CD4-positive, alpha-beta memory T cell (primary cell): ENCODE measurements around the gene PFDN1. TPM values are rescaled to one million over a fixed set of nuclear protein-coding genes. Genes with fewer than 3 reads are reported as not detected.

ENCODE experiments used
- CTCF ChIA-PET: fragments of 350-600 bp; sonication (Branson Sonifier 250); formaldehyde crosslinking; loops from one replicate; lab custom pipeline; 2021; ENCODE audit warnings: inconsistent platforms; ENCODE audit not compliant: partially characterized antibody; lab: Charles Lee
- POLR2A ChIA-PET: fragments of 350-600 bp; sonication (Branson Sonifier 250); formaldehyde crosslinking; loops from one replicate; lab custom pipeline; 2021; ENCODE audit not compliant: partially characterized antibody; lab: Charles Lee
- DNase-seq, 5 donors: peaks; one replicate each; pipeline versions ENCODE4 v3.0.0 to v3.0.0-alpha.2; 2020 to 2022; ENCODE audit warnings: mixed read lengths in 1 of 5
- H3K27ac ChIP-seq: one replicate; pipeline ENCODE4 v1.7.0; 2013; ENCODE audit warnings: low read depth, low read length
- H3K27me3 ChIP-seq: 2 replicates; pipeline ENCODE4 v1.7.0; 2013; ENCODE audit warnings: mild to moderate bottlenecking, low read length, moderate library complexity; ENCODE audit not compliant: insufficient read depth
- H3K36me3 ChIP-seq: 2 replicates; pipeline ENCODE4 v1.7.0; 2013; ENCODE audit warnings: mild to moderate bottlenecking, low read length, moderate library complexity; ENCODE audit not compliant: insufficient read depth
- H3K4me1 ChIP-seq: 2 replicates; pipeline ENCODE4 v1.7.0; 2013; ENCODE audit warnings: mild to moderate bottlenecking, low read length, moderate library complexity; ENCODE audit not compliant: insufficient read depth
- H3K4me3 ChIP-seq, 2 donors: one replicate each; pipeline ENCODE4 v1.7.0; 2013; ENCODE audit warnings: low read length in 2 of 2, mild to moderate bottlenecking in 1 of 2
- H3K9me3 ChIP-seq, 2 donors: one replicate each; pipeline ENCODE4 v1.7.0; 2013; ENCODE audit warnings: low read length in 2 of 2, control low read depth in 1 of 2; ENCODE audit not compliant: control insufficient read depth in 1 of 2
- H3K27ac Mint-ChIP-seq, 7 donors: one replicate each; pipeline ENCODE4 v1.8.0; 2020 to 2021; ENCODE audit warnings: mixed read lengths in 7 of 7, mild to moderate bottlenecking in 6 of 7, inconsistent platforms in 3 of 7, moderate library complexity in 3 of 7
- H3K27me3 Mint-ChIP-seq, 2 donors: one replicate each; pipeline ENCODE4 v1.8.0; 2020 to 2021; ENCODE audit warnings: mixed read lengths in 2 of 2
- H3K36me3 Mint-ChIP-seq, 2 donors: one replicate each; pipeline ENCODE4 v1.8.0; 2020 to 2021; ENCODE audit warnings: mixed read lengths in 2 of 2, inconsistent platforms in 1 of 2, mild to moderate bottlenecking in 1 of 2
- H3K4me1 Mint-ChIP-seq, 4 donors: one replicate each; pipeline ENCODE4 v1.8.0; 2020 to 2021; ENCODE audit warnings: mixed read lengths in 4 of 4, mild to moderate bottlenecking in 1 of 4
- H3K4me3 Mint-ChIP-seq, 8 donors: one replicate each; pipeline ENCODE4 v1.8.0; 2020 to 2021; ENCODE audit warnings: mixed read lengths in 8 of 8, mild to moderate bottlenecking in 7 of 8, moderate library complexity in 6 of 8, inconsistent platforms in 3 of 8
- H3K9me3 Mint-ChIP-seq, 8 donors: one replicate each; pipeline ENCODE4 v1.8.0; 2020 to 2021; ENCODE audit warnings: mixed read lengths in 8 of 8, mild to moderate bottlenecking in 5 of 8, inconsistent platforms in 3 of 8, moderate library complexity in 1 of 8
- intact Hi-C: fragments of 100-400 bp; cut with micrococcal nuclease; formaldehyde crosslinking; loops from one replicate; pipeline ENCODE4 v1.15.1; 2023
- polyA plus RNA-seq, 2 donors: library from polyadenylated mRNA; unstranded; fragments of 300-500 nt; fragmentation: Illumina TruSeq; gene quantifications; one replicate each; pipeline ENCODE4 v1.2.3, GENCODE V29; 2021
- total RNA-seq, 2 experiments: library from RNA; stranded (reverse); gene quantifications; one replicate each; pipeline ENCODE4 v1.2.3, GENCODE V29; 2021

The PFDN1 gene
- total and polyA plus RNA-seq, 4 experiments from 2014 or later: 24.8 to 223 (median 70.9) TPM

GRCh38 chr5:140312067-140312790 lies 9.3 kb upstream of the PFDN1 start:
- H3K9me3 Mint-ChIP-seq: no peaks in the 10 kb centered on the region
- Histone ChIP-seq H3K4me3 (no peak overlapping the region), H3K27ac (no peak overlapping the region), H3K4me1 (no peaks in the 10 kb centered on the region), H3K9me3 (no peaks in the 10 kb centered on the region), H3K27me3 (no peaks in the 10 kb centered on the region), H3K36me3 (no peaks in the 10 kb centered on the region)
- H3K4me1 Mint-ChIP-seq: no peaks in the 10 kb centered on the region
- H3K27ac Mint-ChIP-seq: no peak overlapping the region
- no peak for DNase-seq
- peaks cover 0 to 3% of the 10 kb centered on the region in 2 donors for H3K27me3 Mint-ChIP-seq
- intact Hi-C loops: no loop called here
- no peak overlapping the region for H3K4me3 Mint-ChIP-seq
- no peaks in the 10 kb centered on the region for H3K36me3 Mint-ChIP-seq
- POLR2A ChIA-PET: no interaction called here
- CTCF ChIA-PET: interaction anchor here (0.8 kb wide), 1 partner anchor 408 kb away, joined by 3 read pairs; no protein-coding TSS in a partner anchor

GRCh38 chr5:140311011-140311467 lies 8.1 kb upstream of the PFDN1 start:
- Mint-ChIP-seq H3K9me3 (no peaks in the 10 kb centered on the region), H3K4me3 (no peak overlapping the region), H3K27ac (no peak overlapping the region), H3K27me3 (peaks cover 3% of the 10 kb centered on the region in 2 donors), H3K36me3 (no peaks in the 10 kb centered on the region), H3K4me1 (no peaks in the 10 kb centered on the region)
- Histone ChIP-seq H3K4me1 (no peaks in the 10 kb centered on the region), H3K36me3 (no peaks in the 10 kb centered on the region), H3K27ac (no peak overlapping the region), H3K4me3 (no peak overlapping the region), H3K27me3 (no peaks in the 10 kb centered on the region), H3K9me3 (no peaks in the 10 kb centered on the region)
- no peak for DNase-seq
- POLR2A ChIA-PET: no interaction called here
- intact Hi-C loops: no loop called here
- CTCF ChIA-PET: no interaction called here

DNA sequence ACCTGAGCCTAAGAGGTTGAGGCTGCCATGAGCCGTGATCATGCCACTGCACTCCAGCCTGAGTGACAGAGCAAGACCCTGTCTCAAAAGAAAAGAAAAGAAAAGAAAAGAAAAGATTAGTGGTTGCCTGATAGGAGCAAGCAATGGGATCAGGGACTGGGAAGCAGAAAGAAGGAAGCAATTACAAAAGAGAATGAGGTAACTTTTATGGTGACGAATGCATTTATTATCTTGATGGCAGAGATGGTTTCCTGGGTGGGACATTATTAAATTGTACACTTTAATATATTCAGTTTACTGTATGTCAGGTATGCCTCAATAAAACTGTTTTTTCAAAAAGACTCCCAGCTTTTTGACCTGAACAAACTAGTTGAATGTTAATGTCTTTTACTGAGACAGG lies 7.5 kb upstream of the PFDN1 start:
- DNase-seq: no peak
- Mint-ChIP-seq H3K4me3 (no peak overlapping the region), H3K9me3 (no peaks in the 10 kb centered on the region), H3K4me1 (no peaks in the 10 kb centered on the region), H3K36me3 (no peaks in the 10 kb centered on the region), H3K27ac (no peak overlapping the region), H3K27me3 (peaks cover 3% of the 10 kb centered on the region in 2 donors)
- Histone ChIP-seq H3K27ac (no peak overlapping the region), H3K4me3 (no peak overlapping the region), H3K9me3 (no peaks in the 10 kb centered on the region), H3K27me3 (no peaks in the 10 kb centered on the region), H3K4me1 (no peaks in the 10 kb centered on the region), H3K36me3 (no peaks in the 10 kb centered on the region)
- POLR2A ChIA-PET: no interaction called here
- intact Hi-C loops: no loop called here
- CTCF ChIA-PET: interaction anchor here (1.7 kb wide), 1 partner anchor 41 kb away, joined by 5 read pairs; no protein-coding TSS in a partner anchor

DNA sequence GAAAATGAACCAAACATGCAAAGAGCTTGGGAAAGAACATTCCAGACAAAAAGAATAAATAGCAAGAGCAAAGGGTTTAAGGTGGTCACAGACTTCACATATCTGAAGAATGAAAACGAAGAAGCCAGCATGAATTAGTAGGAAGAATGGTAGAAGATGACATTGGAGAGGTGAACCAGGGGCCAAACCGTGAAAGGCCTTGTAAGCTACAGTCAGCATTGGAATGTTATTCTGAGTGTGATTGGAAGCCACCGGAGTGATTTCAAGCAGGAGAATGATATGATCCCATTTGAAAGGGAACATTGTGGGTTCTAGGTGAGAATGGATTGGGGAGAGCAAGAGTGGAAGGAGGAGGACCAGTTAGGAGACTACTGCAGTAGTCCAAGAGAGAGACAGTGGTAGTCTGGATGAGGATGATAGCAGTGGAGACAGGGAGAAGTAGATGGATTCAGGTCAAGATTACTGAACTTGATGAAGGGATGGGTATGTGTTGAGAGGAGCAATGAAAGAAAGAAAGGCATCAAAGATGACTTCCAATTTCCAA lies 6.9 kb upstream of the PFDN1 start:
- no peaks in the 10 kb centered on the region for H3K4me1 Mint-ChIP-seq
- no peaks in the 10 kb centered on the region for H3K27me3 ChIP-seq
- no peaks in the 10 kb centered on the region for H3K4me1 ChIP-seq
- H3K4me3 ChIP-seq: no peak overlapping the region
- H3K36me3 Mint-ChIP-seq: no peaks in the 10 kb centered on the region
- H3K27me3 Mint-ChIP-seq: peaks cover 3% of the 10 kb centered on the region in 2 donors
- intact Hi-C loops: no loop called here
- no peaks in the 10 kb centered on the region for H3K9me3 Mint-ChIP-seq
- H3K36me3 ChIP-seq: no peaks in the 10 kb centered on the region
- no peak for DNase-seq
- H3K9me3 ChIP-seq: no peaks in the 10 kb centered on the region
- ChIA-PET POLR2A (no interaction called here), CTCF (interaction anchor here (1.0 to 1.7 kb wide), 2 partner anchors 42 to 49 kb away, joined by 3 to 5 read pairs; no protein-coding TSS in a partner anchor)
- peak overlapping the region in 1 of 7 donors; percentile 15 for H3K27ac Mint-ChIP-seq
- H3K27ac ChIP-seq: no peak overlapping the region
- H3K4me3 Mint-ChIP-seq: no peak overlapping the region

DNA sequence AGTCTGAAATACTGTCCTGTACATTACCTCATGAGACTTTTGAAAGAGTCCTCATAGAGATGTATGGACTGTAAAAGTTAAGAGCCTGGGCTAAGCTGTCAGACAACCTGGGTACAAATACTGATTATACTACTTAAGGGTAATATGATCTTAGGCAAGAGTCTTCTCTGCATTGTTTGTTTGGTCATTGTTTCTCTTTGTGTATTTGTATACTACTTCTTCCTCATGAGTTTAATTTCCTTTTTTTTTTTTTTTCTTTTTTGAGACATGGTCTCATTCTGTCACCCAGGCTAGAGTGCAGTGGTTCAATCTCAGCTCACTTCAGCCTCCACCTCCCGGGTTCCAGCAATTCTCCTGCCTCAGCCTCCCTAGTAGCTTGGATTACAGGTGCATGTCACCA lies 2.6 kb upstream of the PFDN1 start:
- no peak overlapping the region for H3K4me3 ChIP-seq
- Mint-ChIP-seq H3K4me1 (peaks cover 9 to 22% (median 18%) of the 10 kb centered on the region in 4 donors), H3K27me3 (peaks cover 0 to 3% of the 10 kb centered on the region in 2 donors), H3K36me3 (peaks cover 0 to 11% of the 10 kb centered on the region in 2 donors), H3K27ac (no peak overlapping the region), H3K4me3 (peak overlapping the region in 1 of 8 donors; percentile 44), H3K9me3 (no peaks in the 10 kb centered on the region)
- intact Hi-C loops: no loop called here
- H3K9me3 ChIP-seq: no peaks in the 10 kb centered on the region
- DNase-seq: no peak
- H3K27me3 ChIP-seq: no peaks in the 10 kb centered on the region
- peaks cover 16% of the 10 kb centered on the region for H3K4me1 ChIP-seq
- no peaks in the 10 kb centered on the region for H3K36me3 ChIP-seq
- H3K27ac ChIP-seq: no peak overlapping the region
- CTCF ChIA-PET: no interaction called here
- POLR2A ChIA-PET: no interaction called here

DNA sequence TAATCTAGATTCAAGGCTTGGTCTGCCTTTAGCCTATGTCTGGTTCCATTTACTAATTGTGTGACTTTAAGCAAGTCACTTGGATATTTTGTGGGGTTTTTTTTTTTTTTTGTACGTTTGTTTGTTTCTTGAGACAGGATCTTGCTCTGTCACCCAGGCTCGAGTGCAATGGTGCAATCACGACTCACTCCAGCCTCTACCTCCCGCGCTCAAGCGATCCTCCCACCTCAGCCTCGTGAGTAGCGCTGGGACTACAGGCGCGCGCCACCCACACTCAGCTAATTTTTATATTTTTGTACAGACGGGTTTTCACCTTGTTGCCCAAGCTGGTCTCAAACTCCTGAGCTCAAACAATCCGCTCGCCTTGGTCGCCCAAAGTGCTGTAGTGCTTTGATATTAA lies 1.1 kb upstream of the PFDN1 start:
- Mint-ChIP-seq H3K9me3 (no peaks in the 10 kb centered on the region), H3K4me3 (no peak overlapping the region), H3K4me1 (peaks cover 14 to 26% (median 21%) of the 10 kb centered on the region in 4 donors), H3K36me3 (peaks cover 7 to 19% of the 10 kb centered on the region in 2 donors), H3K27me3 (peaks cover 0 to 3% of the 10 kb centered on the region in 2 donors), H3K27ac (no peak overlapping the region)
- no peaks in the 10 kb centered on the region for H3K36me3 ChIP-seq
- H3K27ac ChIP-seq: no peak overlapping the region
- no peak overlapping the region for H3K4me3 ChIP-seq
- ChIA-PET POLR2A (interaction anchor here (1.0 to 1.7 kb wide), 3 partner anchors 11 to 98 kb away, joined by 4 to 11 read pairs (median 4); partner anchors contain the start of genes ANKHD1 and HBEGF), CTCF (interaction anchor here (0.7 to 3.1 kb wide), 7 partner anchors 47 to 1519 kb away, joined by 3 to 17 read pairs (median 4); no protein-coding TSS in a partner anchor)
- intact Hi-C loops: loop anchor here (1.0 to 5.0 kb wide), 3 partner anchors 43 to 129 kb away; partner anchors contain the start of genes ANKHD1, CYSTM1 and HBEGF
- peaks cover 16% of the 10 kb centered on the region for H3K4me1 ChIP-seq
- no peaks in the 10 kb centered on the region for H3K9me3 ChIP-seq
- no peaks in the 10 kb centered on the region for H3K27me3 ChIP-seq
- DNase-seq: no peak

DNA sequence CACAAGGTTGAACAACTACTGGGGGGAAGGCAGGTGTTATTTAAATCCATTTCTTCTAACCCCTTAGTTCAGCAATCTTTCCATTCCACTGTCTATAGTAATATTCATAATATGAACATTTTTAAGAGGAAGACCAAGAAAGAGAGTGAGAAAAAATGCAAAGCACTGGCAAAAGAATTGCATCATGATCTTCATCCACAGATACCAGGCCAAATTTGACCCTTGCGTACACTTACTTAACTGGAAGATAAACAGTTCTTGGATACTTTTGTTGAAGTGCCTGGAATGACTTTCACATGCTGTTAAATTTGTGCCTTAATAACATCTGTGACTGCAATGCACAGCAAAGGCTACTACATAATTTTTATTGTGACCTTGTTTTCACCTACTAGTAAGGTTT lies 1.8 kb downstream of the PFDN1 start:
- CTCF ChIA-PET: no interaction called here
- Mint-ChIP-seq H3K27ac (peak overlapping the region in 1 of 7 donors; percentile 1), H3K9me3 (no peaks in the 10 kb centered on the region)

More for the DNA sequence above, 1.8 kb downstream of the PFDN1 start:
- intact Hi-C loops: loop anchor here (5.0 kb wide), 1 partner anchor 46 kb away; the partner anchor contains the start of gene HBEGF
- Histone ChIP-seq H3K4me3 (no peak overlapping the region), H3K9me3 (no peaks in the 10 kb centered on the region), H3K4me1 (peaks cover 16% of the 10 kb centered on the region), H3K36me3 (no peaks in the 10 kb centered on the region), H3K27me3 (no peaks in the 10 kb centered on the region), H3K27ac (no peak overlapping the region)
- Mint-ChIP-seq H3K36me3 (peaks cover 16 to 37% of the 10 kb centered on the region in 2 donors), H3K27me3 (no peaks in the 10 kb centered on the region), H3K4me1 (peaks cover 26 to 38% (median 33%) of the 10 kb centered on the region in 4 donors), H3K4me3 (peak overlapping the region in 4 of 8 donors; percentile 13 to 31 (median 18))
- no peak for DNase-seq
- POLR2A ChIA-PET: interaction anchor here (0.7 kb wide), 1 partner anchor 126 kb away, joined by 3 read pairs; no protein-coding TSS in a partner anchor
